HG02973 (cell line): ENCODE measurements around the gene KCNJ9.
"Not testable (repeated sequence)": the region's sequence is repeated elsewhere in the genome, so short reads cannot be mapped to it uniquely, and the experiment has no call there.

Source experiments
- ATAC-seq: cut with Tn5 transposase; IDR thresholded peaks from one replicate; pipeline ENCODE4 v1.9.1; 2021; ENCODE audit warnings: moderate library complexity; ENCODE audit not compliant: unreplicated experiment

The KCNJ9 gene

GRCh38 chr1:160123726-160124125, 42.4 kb downstream of the KCNJ9 start:
- no peak for ATAC-seq

GRCh38 chr1:160124705-160125478, 43.6 kb downstream of the KCNJ9 start:
- ATAC-seq = no peak

GRCh38 chr1:160125746-160126145, 44.4 kb downstream of the KCNJ9 start:
- no peak for ATAC-seq

DNA sequence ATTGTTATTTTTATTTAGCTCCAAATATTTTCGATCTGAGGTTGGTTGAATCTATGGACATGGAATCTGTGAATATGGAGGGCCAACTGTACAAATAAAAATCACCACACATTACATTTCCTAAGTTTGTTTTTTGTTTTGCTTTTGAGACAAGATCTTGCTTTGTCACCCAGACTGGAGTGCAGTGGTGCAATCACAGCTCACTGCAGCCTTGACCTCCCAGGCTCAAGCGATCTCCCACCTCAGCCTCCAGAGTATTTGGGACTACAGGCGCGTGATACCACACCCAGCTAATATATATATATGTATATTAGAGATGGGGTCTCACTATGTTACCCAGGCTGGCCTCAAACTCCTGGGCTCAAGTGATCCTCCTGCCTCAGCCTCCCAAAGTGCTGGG, 45.0 kb downstream of the KCNJ9 start:
- not testable (repeated sequence) for ATAC-seq

DNA sequence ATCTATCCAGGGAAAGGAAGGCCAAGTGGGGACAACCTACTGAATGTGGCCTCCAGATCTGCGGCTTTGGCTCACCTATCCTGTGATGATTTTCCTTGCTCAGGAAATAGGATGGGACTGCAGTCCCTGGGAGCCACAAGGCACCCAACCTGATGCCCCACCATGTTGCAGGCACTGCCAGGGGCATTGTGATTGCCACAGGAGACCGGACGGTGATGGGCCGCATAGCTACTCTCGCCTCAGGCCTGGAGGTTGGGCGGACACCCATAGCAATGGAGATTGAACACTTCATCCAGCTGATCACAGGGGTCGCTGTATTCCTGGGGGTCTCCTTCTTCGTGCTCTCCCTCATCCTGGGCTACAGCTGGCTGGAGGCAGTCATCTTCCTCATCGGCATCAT, 46.0 kb downstream of the KCNJ9 start:
- ATAC-seq = no peak

- ATAC-seq = no peak
Measured at GRCh38 chr1:160127865-160128523, 46.7 kb downstream of the KCNJ9 start.

DNA sequence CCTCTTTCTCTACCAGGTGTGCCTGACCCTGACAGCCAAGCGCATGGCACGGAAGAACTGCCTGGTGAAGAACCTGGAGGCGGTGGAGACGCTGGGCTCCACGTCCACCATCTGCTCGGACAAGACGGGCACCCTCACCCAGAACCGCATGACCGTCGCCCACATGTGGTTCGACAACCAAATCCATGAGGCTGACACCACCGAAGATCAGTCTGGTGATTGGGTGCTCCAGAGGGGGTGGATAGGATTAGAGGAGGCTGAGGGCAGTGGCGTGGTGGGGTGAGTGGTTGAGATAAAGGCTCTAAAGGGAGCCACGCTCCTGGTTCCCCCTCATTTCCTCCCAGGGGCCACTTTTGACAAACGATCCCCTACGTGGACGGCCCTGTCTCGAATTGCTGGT, 47.3 kb downstream of the KCNJ9 start:
- no peak for ATAC-seq

- ATAC-seq = no peak
Measured at GRCh38 chr1:160129046-160129445, 47.7 kb downstream of the KCNJ9 start.

GRCh38 chr1:160129558-160129957, 48.2 kb downstream of the KCNJ9 start:
- no peak for ATAC-seq

- ATAC-seq = no peak
Measured at GRCh38 chr1:160129966-160130365, 48.6 kb downstream of the KCNJ9 start.

DNA sequence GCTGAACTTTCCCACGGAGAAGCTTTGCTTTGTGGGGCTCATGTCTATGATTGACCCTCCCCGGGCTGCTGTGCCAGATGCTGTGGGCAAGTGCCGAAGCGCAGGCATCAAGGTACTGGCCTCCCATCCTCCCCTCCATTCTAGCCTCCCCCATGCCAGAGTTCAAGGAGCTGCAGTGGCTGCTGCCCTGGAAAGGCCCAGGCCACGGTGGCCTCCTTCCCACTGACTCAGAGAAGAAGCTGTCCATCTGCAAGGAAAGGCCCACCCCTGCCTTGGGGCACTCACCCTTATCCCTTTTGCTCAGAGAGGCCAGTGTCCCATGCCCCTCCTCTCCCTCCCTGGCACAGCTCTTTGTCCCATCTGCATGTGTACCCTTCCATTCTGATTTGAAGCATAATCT, 49.1 kb downstream of the KCNJ9 start:
- no peak for ATAC-seq

DNA sequence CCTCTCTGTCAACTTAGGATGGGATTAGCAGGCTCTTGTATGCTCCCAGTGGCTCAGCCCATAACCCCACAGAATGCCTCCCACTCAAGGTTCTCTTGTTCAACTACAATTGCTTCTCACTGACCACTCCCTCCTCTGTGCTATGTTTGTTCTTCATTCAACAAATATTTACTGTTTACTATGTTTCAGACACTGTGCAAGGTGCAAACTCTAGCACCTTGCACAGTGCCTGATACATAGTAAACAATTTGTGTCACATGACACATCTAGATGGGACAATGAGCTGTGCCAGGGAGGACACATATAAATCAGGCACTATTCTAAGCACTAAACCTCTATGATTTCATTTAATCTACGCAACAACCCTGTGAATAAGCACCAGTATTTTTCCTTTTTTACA, 49.6 kb downstream of the KCNJ9 start:
- no peak for ATAC-seq

- no peak for ATAC-seq
Measured at GRCh38 chr1:160131803-160132565, 50.6 kb downstream of the KCNJ9 start.

DNA sequence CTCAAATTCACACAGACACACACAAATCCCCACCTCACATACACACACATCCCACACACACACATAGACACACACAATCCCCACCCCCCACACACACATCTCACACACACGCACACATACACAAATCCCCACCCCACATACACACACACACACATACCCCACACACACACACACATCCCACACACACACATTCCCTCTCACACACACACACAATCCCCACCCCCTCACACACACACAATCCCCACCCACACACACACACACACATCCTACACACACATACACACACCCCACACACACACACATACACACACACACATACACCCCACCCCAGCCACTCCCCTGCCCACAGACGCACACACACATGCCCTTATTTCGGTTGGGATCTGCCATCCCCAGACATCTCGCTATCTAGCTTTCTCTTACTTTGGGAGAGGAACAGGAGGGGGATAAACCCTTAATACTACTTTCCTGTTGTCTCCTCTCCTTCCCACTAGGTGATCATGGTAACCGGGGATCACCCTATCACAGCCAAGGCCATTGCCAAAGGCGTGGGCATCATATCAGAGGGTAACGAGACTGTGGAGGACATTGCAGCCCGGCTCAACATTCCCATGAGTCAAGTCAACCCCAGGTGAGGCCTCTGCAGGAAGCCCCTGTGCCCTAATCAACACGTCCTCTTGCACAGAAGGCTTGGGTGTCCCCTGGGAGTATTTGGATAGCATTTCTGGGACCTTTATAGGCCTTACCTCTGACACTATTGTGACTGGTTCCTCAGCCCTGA, 52.8 kb downstream of the KCNJ9 start:
- ATAC-seq = no peak

DNA sequence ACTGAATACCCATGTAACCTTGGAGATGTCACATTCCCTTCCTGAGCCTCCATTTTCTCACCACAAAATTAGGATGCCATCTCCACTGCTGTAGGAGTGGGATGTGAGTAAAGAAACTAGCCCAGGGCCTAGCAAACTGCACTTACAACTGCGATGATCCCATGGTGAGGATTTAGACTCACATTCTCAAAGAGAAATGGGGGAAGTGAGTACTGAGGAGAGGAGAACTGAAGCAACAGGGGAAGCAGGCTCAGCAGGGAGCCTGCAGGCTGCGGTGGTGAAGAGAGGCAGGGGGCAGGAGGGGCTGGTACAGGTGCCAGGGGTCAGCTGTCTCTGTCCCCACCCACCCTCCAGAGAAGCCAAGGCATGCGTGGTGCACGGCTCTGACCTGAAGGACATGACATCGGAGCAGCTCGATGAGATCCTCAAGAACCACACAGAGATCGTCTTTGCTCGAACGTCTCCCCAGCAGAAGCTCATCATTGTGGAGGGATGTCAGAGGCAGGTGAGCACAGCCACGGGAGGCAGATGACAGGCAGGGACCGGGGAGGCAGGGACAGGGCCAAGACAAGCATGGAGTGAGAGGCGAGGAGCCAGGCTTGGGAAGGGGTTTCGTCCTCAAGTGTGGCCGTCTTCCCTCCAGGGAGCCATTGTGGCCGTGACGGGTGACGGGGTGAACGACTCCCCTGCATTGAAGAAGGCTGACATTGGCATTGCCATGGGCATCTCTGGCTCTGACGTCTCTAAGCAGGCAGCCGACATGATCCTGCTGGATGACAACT, 53.6 kb downstream of the KCNJ9 start:
- ATAC-seq = no peak

GRCh38 chr1:160136121-160136925, 55.0 kb downstream of the KCNJ9 start:
- no peak for ATAC-seq

DNA sequence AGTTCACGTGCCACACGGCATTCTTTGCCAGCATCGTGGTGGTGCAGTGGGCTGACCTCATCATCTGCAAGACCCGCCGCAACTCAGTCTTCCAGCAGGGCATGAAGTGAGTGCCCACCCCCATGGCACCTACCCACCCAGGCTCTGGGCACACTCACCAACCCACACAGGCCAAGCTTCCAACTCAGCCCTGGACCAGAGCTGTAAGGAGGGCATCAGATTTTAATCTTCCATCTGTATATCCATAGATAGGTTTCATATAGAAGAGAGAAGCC, 55.5 kb downstream of the KCNJ9 start:
- ATAC-seq = no peak

GRCh38 chr1:160137216-160137862, 56.0 kb downstream of the KCNJ9 start:
- ATAC-seq = no peak

DNA sequence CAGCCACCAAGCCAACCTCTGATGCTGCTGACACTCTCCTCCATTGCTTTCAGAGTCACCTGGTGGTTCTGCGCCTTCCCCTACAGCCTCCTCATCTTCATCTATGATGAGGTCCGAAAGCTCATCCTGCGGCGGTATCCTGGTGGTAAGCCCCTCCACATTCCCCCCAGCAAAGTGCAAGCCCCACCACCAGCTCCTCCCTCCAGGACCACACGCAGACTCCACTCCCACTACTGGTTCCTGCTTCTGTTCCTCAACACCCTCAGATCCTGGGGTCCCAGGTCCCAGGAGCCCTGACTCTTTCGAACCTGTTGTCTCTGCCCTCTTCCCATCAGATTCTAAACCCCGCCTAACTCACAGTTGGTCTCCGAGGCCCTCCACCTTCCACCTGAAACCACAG, 58.5 kb downstream of the KCNJ9 start:
- no peak for ATAC-seq
